Fibroblast of peridontal ligament (primary cell): Measurements from ENCODE around the gene OTOG.
"Not testable (repeated sequence)": the region's sequence is repeated elsewhere in the genome, so short reads cannot be mapped to it uniquely, and the experiment has no call there.

ENCODE experiments used
- DNase-seq: peaks from one replicate; pipeline ENCODE4 v3.0.0-alpha.2; 2010; ENCODE audit errors: extremely low read depth

Gene OTOG

DNA sequence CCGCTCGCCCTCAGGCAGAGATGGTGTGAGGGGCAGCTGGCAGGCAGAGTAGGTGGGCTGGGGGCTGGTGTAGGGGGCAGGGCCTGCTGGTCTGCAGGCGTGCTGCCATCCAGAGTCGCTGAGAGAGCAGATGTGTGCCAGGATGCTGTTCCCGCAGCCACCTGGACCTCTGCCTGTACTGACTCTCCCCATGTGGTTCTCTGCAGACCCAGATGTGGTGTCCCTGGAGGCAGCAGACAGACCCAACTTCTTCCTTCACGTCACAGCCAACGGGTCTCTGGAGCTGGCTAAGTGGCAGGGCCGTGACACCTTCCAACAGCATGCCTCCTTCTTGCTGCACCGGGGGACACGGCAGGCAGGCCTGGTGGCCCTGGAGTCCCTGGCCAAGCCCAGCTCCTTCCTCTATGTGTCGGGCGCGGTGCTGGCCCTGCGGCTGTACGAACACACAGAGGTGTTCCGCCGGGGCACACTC, 58.6 kb downstream of the OTOG start:
- no peak for DNase-seq

DNA sequence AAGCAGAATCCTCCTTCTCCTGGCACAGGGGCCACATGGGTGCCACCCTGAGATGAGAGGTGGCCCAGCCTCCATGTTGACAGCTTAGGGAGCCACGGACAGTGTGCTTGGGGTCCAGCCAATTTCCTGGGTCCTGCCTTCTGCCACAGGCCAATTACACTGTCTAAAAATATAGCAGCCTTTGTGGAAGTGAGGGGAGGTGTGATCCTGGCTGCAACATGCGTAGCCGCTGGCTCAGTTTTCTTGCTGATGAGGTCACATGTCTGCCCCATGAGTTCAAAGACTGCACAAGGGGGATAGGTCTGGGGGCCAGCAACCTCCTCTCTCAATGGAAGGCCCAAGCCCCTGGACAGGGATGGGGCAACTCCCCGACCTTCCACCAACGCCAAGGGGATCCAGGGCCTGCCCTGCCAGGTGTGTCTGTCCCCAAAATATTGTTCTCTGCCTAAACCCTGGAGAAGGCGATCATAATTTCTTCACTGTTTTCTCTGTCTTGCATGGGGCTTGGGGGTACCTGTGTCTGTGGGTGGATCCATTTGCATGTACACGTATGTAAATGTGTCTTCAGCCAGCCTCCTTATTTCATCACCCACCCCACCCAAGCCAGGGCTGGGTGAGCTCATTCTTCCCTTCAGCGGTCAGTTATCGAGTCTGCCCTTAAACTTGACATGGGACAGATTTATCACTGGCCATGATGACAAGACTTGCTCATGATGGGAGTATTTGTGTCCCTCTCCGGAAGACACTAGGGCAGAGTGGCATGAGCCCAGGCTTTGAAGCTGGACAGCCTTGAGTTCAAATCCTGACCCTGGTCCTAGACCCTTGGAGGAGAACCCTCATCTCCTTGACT, 59.4 kb downstream of the OTOG start:
- no peak for DNase-seq

DNA sequence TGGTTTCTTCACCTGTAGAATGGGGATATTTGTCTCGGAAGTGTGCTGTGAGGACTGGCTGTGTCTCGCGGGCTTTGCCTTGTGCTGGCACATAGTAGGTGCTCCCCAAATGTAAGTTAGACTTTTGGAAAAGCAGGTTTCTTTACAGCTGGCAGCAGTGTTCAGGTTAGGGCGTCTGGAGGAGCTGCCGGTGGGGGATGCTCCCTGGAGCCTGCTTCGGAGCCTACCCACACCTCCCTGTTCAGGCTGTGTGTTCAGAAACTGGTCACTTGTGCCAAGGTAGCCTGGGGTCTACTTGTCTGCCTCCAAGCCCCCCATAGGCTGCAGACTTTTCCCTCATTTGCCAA, 60.0 kb downstream of the OTOG start:
- DNase-seq, result no peak

DNA sequence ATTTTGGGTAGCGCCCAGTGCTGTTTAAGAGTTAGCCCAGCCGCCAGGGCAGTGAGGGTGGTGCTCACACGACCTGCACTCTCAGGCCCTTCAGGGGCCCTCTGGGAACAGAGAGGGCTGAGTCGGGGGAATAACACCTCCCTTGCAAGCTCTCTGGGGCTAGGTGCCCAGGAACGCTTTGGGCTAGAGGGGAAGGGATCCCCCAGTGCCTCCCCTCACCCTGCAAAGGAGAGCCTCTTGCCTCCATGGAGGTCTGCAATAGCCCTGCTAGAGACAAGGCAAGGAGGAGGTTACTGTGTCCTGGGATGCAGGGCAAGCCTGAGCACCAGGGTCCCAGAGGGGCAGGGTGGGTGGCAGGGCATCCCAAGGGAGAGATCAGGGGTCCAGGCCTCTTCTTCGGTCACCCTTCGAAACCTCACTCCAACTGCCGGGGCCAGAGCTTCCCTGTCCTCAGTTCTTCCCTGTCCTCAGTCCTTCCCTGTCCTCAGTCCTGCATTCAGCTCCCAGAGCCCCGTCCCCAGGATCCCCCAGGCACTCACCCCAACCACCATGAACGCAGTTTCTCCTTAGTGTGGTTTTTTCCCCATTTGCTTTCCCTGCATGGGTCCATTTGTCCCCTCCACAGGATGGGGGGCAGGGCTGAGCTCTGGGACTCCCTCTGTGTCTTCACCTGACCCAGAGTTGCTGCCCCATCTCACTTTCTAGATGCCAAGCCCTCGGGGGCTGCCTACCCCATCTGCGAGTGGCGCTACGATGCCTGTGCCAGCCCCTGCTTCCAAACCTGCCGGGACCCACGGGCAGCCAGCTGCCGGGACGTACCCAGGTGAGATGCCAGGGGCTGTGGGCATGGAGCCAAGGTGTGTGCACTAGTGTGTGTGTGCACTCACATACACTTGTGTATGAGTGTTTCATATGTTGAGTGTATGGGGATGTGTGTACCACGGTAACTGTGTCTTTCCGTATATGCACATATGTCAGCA, 60.8 kb downstream of the OTOG start:
- DNase-seq, result no peak

DNA sequence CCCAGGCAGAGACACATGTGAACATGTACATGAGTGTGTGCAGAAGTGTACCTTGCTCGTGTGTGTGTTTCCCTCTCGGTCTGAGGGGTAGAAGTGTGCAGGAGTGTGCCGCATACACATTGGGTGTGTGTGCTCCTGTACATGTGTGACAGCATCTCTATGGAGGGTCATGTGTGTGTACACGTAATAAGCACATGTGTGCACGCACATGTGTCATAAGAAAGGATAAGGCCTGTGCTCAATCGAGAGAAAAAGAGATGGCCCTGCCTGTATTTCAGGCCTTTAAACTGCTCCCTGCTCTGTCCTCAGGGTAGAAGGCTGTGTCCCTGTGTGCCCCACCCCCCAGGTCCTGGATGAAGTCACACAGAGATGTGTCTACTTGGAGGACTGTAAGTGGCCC, 61.8 kb downstream of the OTOG start:
- no peak for DNase-seq

DNA sequence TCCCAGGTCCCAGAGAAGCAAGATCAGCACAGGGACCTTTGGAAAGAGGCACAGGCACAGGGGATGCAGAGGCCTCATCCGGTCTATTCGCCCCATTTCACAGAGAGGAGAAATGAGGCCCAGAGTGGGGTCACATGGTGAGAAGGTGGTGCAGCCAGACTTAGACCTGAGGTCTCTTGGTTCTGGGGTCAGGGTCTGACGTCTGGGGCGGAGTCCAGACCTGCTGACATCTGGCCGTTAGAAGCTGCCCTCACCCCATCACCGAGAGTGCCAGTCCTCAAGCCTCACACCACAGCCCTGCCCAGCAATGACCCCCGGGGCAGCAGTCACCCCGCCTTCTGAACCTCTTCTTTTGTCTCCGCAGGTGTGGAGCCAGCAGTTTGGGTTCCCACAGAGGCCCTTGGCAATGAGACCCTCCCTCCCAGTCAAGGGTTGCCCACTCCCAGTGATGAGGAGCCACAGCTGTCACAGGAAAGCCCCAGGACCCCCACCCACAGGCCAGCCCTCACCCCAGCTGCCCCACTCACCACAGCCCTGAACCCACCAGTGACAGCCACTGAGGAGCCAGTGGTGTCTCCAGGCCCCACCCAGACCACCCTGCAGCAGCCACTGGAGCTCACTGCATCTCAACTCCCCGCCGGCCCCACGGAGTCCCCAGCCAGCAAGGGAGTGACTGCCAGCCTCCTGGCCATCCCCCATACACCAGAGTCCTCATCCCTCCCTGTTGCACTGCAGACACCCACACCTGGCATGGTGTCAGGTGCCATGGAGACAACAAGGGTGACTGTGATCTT, 62.4 kb downstream of the OTOG start:
- no peak for DNase-seq

DNA sequence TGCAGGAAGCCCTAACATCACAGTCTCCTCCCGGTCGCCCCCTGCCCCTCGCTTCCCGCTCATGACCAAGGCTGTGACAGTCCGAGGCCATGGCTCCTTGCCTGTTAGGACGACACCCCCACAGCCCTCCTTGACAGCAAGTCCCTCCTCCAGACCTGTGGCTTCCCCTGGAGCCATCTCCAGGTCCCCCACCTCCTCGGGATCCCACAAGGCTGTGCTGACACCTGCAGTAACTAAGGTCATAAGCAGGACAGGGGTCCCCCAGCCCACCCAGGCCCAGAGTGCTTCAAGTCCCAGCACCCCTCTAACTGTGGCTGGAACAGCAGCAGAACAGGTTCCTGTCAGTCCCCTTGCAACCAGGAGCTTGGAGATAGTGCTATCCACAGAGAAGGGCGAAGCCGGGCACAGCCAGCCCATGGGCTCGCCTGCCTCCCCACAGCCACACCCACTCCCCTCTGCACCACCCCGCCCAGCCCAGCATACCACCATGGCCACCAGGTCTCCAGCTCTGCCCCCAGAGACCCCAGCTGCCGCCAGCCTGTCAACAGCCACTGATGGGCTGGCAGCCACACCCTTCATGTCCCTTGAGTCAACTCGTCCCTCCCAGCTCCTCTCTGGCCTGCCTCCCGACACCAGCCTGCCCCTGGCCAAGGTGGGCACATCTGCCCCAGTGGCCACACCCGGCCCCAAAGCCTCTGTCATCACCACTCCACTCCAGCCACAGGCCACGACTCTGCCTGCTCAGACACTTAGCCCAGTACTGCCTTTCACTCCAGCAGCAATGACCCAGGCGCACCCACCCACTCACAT, 63.2 kb downstream of the OTOG start:
- DNase-seq, result no peak

DNA sequence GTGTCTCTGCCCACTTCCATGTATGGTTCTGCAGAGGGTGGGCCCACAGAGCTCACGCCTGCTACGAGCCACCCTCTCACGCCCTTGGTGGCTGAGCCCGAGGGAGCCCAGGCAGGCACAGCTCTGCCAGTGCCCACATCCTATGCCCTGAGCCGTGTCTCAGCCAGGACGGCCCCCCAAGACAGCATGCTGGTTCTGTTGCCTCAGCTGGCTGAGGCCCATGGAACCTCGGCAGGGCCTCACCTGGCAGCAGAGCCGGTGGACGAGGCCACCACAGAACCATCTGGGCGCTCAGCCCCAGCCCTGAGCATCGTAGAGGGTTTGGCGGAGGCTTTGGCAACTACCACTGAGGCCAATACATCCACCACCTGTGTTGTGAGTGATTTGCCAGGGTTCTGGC, 64.0 kb downstream of the OTOG start:
- DNase-seq, result no peak

DNA sequence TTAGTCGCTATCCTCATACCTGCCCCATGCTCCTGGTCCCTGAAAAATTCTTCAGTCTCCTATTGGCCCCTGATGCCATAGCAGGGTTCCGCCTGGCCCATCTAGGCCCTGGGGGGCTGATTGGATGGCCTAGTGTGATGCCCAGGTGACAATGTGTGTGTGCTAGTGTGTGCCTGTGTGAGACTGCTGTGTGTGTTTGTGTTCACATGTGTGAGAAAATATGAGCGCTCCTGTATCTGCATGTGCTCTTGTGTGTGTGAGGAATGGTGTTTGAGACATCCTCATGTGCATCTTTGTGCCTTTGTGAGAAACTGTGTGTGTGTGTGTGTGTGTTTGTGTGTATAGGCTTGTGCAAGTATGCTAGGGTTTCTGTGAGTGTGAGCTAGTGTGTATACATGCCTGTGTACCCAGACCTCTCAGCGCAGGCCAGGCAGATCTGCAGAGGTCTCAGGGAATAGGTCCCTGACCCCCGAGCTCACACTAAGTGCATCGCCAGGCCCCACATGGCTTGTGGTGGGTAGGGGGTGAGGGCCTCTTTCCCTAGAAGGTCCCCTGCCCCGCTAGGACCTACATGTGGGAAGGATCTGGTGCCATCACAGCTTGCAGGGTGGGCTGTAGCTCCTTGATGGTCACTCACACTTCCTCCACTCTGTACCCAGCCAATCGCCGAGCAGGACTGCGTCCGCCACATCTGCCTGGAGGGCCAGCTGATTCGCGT, 64.6 kb downstream of the OTOG start:
- no peak for DNase-seq

DNA sequence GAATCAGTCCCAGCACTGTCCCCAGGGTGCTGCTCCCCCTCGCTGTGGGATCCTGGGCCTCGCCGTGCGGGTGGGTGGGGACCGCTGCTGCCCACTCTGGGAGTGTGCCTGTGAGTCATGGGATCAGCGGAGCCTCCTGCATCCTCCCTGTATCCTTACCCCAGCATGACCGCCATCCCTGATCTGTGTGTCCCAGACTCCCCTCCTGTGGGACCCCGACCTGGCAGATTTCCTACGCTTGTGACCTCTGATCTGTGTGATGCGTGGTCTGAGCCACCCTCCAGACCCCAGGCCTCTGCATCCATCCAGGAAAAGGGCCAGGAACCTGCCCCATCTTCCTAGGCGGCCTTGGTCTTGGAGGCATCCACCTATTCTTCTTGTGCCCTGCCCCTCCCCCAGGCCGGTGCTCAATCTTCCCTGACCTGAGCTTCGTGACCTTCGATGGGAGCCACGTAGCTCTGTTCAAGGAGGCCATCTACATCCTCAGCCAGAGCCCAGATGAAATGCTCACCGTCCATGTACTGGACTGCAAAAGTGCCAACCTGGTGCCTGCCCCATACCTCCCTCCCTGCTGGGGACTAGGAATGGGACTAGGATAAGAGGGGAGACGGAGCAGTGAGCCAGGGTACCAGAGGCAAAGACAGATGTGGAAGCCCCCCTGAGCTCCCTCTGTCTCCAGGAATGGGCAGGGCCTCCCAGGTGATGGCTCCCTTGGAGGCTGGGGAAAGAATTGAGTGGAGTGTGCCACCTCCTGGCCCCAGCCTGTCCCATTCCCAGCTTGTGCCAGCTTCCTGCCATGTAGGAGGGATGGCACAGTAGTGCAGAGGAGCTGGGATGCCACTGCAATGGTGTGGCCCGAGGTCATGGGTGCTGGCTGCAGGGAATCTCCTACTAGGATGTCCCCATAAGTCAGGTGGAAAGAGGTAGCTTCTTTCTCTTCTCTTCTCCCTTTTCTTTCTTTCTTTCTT, 65.4 kb downstream of the OTOG start:
- no peak for DNase-seq

DNA sequence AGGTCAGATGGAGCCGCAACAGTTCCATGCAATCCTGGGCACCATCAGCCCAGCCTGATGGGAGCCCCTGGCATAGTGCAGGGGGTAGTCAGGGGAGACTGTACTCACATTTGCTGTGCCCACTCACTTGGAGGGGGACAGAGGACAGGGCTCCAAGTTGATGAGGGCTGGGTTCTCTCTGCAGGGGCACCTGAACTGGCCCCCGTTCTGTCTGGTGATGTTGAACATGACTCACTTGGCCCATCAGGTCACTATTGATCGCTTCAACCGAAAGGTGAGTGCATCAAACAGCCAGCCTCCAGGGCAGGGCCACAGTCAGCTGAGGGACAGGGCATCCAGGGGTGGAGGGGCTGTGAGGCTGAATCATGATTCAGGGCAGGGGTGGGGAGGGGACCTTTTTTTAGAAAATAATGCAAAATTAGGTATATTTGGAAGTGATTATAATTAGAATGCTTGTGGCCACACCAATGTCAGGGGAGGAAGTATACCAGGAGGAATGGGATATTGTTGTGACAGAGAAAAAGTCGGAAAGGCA, 66.4 kb downstream of the OTOG start:
- DNase-seq, result no peak

DNA sequence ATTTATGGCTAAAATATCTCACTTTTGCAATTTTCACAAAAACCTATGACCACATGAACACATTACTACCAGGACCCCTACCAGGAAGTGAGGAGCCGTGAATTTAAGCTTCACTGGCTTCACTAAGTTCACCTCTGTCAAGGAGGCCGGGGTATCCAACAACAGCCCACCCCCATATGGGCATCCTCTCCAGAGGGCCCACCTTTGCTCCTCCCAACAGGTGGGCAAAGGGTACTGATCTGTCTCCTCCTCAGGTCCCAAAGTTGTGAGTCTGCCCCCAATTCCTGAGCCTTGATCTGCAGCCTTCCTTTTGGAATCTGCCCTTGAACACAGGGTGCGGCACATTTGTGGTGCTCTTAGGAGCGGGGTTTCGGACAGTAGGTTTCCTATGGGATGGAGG, 66.9 kb downstream of the OTOG start:
- no peak for DNase-seq

DNA sequence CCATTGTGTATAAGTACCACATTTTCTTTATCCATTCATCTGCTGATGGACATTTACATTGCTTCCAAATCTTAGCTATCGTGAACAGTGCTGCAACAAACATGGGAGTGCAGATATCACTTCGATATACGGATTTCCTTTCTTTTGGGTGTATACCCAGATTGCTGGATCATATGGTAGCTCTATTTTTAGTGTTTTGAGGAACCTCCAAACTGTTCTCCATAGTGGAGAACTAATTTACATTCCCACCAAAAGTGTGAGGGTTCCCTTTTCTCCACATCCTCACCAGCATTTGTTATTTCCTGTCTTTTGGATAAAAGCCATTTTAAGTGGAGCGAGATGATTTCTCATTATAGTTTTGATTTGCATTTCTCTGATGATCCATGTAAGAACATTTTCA, 75.7 kb downstream of the OTOG start:
- DNase-seq, result not testable (repeated sequence)

DNA sequence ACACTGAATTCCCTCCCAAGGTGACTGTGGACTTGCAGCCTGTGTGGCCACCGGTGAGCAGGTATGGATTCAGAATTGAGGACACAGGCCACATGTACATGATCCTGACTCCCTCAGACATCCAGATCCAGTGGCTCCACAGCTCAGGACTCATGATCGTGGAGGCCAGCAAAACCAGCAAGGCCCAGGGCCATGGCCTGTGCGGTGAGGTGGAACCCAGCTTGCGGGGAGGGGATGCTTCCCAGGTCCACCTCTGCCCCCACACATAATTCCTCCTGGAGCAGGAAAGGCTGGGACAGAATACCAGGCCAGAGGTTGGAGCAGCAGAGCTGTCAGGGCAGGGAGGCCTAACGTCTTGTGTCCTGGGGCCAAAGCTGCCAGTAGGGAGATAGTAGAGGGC, 82.1 kb downstream of the OTOG start:
- DNase-seq, result no peak

DNA sequence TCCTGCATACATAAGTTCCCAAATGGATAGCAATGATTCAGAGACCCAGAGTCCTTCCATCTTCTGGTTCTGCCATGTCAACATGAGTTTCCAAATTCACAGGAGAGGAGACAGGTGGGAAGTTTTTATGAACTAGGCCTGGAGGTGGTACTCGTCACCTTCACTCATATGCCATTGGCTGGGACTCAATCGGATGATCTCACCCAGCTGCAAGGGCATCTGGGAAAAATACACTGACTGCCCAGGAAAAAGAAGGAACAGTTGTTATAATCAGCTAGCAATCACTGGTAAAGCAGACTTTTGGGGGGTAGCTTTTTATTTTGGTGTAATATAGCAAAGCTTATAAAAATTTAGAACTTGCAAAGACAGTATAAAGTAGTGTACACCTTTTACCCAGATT, 83.9 kb downstream of the OTOG start:
- no peak for DNase-seq

DNA sequence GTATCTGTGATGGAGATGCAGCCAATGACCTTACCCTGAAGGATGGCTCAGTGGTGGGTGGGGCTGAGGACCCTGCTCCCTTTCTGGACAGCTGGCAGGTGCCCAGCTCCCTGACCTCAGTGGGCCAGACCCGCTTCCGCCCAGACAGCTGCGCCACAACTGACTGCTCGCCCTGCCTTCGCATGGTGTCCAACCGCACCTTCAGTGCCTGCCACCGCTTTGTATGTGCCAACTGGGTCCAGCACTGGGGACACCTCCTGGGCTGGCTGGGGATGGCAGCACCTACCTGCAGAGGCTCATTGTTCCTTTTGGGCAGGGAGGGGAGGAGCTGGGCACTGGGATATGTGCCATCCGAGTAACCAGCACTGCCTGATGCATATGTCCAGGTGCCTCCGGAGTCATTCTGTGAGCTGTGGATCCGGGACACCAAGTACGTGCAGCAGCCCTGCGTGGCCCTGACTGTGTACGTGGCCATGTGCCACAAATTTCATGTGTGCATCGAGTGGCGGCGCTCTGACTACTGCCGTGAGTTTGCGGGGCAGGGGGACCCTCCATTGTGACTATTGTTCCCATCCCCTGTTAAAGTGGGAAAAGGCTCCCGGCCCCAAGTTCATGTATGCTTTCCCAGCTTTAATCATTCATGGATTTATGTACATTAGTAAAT, 84.8 kb downstream of the OTOG start:
- no peak for DNase-seq

DNA sequence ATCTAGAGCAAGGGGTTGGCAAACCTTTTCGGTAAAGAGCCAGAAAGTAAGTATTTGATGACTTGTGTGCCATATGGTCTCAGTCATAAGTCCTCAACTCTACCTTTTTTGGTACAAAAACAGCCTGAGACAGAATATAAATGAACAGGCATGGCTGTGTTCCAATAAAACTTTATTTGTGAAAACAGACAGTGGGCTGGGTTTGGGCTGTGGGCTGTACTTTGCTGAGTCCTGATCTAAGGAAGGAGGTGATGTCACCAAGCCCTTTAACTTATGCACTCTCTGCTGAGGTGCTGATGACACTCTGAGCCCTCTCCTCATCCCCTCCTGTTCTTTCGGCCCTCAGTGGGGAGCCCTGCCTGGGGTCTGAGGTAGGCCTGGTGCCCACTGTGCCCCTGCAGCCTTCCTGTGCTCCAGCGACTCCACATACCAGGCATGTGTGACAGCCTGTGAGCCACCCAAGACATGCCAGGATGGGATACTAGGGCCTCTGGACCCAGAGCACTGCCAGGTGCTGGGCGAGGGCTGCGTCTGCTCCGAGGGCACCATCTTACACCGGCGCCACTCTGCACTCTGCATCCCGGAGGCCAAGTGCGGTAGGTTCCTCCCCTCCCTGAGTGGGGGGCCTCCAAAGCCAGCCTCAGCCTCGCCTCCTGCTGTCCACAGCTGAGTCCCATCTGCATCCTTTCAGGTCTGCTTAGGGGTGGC, 86.4 kb downstream of the OTOG start:
- DNase-seq, result no peak
